H54 (cell line): Measurements from ENCODE around the gene LSM8.
"Not testable (repeated sequence)": the region's sequence is repeated elsewhere in the genome, so short reads cannot be mapped to it uniquely, and the experiment has no call there.

Experiments
- DNase-seq: peaks from one replicate; pipeline ENCODE4 v3.0.0; 2011; ENCODE audit warnings: low spot score, mixed read lengths; ENCODE audit not compliant: insufficient read length
- FAIRE-seq: peaks from 3 replicates; lab custom pipeline; 2011; peaks lifted over from hg19 to GRCh38; lab: Jason Lieb, UNC
- POLR2A ChIP-seq: IDR thresholded peaks from 2 replicates; pipeline ENCODE4 v1.6.1; 2011; ENCODE audit warnings: low read depth, mild to moderate bottlenecking, low read length

The LSM8 gene

DNA sequence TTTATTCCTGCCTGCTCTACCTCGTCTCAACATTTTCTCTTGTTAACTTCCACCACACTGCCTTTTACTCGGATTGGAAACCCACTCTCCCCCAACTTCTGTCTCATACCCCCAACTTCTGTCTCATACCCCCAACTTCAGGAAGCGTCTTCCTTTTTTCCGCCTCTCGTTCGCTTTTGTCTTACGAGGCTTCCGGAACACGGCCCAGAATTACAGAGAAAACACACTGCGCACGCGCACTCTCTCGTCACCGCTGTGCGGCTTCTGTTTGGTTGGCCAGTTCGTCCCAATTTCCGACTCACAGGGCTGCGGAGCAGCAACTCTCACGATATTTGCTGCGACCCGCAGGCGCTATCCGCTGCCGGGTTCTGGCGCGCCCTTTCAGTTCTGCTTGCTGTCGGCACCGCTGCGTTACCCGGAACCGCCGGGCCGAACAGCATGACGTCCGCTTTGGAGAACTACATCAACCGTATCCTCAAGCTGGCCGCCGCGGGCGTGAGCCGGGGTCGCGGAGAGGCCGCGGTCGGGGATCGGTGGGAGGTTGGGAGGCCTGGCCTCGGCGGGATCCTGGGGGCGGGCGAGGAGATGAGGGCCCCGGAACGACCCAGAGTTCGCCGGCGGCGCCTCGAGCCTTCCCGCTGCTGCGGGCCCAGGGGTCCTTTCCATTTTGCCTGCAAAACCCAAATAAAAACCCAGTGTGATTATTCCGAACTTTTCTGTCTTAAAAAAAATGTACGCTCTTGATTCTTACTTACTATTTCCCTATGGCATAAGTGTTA lies at the start of gene LSM8:
LSM8 (plus strand) TSS at position 379 of the 779 bp plus-strand sequence; CDS start at position 439, 60 bp downstream.
- peak; percentile 98 for FAIRE-seq
- peak; percentile 75 for DNase-seq
- TF ChIP-seq POLR2A: peak; percentile 87

DNA sequence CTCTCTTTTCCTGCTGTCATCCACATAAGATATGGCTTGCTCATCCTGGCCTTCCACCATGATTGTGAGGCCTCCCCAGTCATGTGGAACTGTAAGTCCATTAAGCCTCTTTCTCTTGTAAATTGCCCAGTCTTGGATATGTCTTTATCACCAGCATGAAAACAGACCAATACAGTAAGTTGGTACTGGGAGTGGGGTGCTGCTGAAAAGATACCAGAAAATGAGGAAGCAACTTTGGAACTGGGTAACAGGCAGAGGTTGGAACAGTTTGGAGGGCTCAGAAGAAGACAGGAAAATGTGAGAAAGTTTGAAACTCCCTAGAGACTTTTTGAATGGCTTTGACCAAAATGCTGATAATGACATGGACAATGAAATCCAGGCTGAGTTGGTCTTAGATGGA lies 49.5 kb upstream of the LSM8 start:
- DNase-seq, FAIRE-seq: not testable (repeated sequence)

DNA sequence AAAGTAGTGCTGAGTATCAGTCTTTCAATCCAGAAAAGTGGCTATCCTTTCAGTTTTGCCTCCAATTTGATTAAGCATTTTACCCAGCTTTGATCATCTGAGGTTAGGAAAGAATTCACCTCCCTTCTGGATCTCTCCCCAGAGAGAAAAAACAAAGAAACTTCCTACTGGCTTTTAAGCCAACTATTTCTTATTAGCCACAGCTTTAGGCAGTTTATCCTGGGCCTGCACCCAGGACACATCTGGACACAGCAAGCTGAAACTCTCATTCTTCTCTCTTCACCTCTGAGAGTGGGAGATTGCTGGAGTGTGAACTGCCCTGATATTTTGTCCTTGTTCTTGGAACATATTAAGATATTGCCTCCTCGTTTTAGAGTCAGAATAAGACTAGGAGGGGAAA lies 43.5 kb upstream of the LSM8 start:
- DNase-seq: no peak
- FAIRE-seq: no peak
- TF ChIP-seq POLR2A: no peak

DNA sequence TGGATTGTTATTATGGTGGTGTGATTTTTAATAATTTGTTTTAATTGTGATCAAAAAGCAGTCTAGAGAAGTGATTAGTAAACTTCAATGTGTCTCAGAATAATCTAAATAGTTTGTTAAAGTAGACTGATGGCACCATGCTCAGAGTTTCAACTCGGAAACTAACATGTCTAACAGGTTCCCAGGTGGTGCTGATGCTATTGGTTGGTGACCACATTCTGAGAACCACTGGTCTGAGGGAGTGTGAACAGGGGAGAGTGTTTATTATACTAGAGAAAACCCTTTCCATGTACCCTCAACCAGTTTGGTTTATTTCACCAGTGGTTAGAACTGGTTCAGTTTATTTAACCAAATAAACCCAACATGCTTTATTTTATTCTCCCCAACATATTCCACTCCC lies 42.0 kb upstream of the LSM8 start:
- DNase-seq (no peak), FAIRE-seq (no peak)
- no peak for TF ChIP-seq POLR2A

DNA sequence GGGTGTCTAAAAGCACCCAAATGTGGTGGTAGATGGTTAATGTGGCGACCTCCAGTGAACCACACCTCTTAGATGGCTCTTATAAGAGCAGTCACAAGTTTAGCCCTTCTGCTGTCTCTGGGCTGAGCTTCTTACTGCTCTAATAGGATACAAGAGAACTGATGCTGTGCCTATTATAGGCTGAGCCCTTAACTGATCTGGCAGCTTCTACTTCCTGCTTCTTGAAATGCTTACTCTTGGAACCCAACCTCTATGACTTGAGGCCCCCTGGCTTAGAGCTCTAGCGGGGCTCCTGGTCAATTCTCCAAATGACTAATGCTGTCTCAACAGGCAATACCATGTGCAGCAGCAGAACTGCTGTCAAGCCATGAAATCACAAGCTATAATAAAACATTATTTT lies 35.0 kb upstream of the LSM8 start:
- TF ChIP-seq POLR2A: no peak
- no peak for DNase-seq
- FAIRE-seq: no peak

DNA sequence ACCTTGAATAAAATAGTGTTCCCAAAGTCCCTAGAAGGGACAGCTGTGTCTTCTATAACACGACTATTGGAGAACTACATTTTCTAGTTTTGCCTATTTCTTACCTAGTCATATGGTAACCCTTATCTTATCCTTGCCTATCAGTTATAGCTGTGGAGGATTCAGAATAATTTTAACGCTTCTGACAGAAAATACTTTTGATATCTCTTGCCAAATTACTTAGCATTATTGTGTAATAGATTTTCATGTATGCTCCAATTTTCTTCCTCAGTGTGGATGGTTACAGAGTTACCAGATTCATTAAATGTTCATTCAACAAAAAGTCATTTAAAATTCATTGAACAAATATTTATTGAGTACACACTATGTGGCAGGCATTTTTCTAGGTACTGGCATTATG lies 34.6 kb upstream of the LSM8 start:
- TF ChIP-seq POLR2A: no peak
- DNase-seq (no peak), FAIRE-seq (no peak)

DNA sequence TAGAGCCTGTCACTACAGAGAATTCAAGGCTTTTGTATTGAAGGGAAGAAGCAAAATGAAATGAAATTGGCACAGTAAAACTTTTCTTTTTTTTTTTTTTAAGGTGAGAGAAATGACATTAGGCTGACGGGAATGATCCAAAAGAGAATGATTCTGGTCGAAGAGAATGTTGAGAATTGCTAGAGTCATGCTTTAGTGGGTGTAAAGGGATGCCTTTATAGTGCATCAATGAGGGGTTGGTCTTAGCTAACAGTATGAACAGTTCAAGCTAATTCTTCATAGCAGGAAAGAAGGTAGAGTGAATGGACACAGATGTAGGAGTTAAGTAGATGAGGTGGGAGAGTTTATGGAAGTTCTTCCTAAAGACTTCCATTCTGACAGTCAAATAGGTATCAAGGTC lies 32.3 kb upstream of the LSM8 start:
- no peak for TF ChIP-seq POLR2A
- DNase-seq (no peak), FAIRE-seq (no peak)

DNA sequence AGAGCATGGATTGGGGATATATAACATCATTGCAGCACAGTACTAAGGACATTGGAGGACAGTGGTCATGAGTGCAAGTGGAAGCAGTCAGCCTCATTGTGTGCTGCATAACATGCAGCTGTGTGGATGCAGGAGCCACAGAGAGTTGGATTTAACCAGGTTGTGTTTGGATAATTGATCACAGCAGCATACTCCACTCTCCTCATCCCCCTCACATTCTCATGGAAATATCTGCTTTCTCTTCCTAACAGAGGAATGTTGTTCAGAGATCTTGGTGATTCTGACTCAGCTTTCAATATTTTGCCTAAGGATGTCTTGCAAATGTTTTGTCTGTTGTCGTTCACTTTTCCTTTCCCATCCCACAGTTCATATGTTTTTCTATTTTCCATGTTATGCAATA lies 31.8 kb upstream of the LSM8 start:
- FAIRE-seq: no peak
- no peak for DNase-seq
- no peak for TF ChIP-seq POLR2A

DNA sequence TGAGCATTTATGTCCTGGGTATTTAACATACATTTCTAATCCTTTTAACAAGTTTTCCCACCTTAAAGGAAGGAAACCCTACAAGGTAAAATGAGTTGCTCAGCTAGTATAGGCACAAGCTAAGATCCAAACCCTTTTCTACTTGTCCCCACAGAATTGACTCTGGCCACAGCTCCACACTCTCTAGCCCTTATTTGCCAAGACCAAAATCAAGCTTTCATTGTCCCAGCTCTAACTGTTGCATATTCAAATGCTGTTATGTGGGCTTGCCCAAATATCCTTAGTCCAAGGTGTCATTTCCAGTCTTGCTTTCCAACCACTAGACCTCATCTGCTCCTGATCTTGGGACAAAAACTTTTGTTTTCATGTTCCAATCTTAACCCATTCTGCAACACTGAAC lies 31.3 kb upstream of the LSM8 start:
- FAIRE-seq (no peak), DNase-seq (no peak)
- no peak for TF ChIP-seq POLR2A

DNA sequence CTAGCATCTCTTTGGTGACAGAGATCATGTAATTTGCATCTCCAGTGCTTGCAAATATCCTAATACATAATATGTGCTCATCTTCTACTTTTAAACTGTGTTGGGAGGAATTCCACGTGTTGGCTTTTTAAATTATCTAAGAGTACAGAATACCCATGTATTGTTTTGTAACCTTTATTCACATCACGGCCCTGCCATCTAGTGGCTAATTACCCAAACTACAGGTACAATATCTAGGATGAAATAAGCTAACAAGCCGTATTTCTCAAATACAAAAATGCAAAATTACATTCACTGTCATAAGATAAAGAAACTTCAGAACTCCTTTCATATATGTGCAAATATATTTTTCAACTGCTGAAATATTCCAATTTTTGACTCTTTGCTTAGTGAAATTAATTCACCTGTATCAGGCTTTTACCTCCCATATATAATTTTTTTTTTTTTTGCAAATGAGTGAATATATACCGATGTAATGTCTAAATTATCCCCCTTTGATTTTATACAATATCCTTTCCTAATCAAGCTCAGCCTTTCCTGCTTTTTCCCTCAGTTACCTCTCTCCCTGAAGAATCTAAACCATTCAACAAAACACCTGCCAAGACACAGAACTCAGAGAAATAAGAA lies 30.3 kb upstream of the LSM8 start:
- DNase-seq (peak; percentile 6), FAIRE-seq (no peak)
- TF ChIP-seq POLR2A: no peak

DNA sequence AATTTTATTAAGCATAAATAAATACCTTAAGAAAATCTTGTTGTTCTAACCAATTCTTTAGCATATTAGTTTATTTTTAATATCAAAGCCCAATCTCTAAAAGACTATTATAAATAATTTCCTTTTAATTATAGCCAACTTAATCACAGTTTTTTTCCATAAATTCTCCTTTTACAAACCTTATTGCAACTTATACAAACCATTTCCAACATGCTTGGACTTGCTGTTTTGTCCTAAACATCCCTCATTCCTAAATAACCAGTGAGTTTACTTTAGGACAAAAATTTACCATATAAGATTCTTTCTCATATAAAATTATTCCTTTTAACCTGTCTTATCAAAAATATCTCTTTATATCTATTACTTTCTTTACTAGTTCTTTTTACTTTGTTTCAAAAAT lies 25.2 kb upstream of the LSM8 start:
- DNase-seq (no peak), FAIRE-seq (no peak)
- TF ChIP-seq POLR2A: no peak

DNA sequence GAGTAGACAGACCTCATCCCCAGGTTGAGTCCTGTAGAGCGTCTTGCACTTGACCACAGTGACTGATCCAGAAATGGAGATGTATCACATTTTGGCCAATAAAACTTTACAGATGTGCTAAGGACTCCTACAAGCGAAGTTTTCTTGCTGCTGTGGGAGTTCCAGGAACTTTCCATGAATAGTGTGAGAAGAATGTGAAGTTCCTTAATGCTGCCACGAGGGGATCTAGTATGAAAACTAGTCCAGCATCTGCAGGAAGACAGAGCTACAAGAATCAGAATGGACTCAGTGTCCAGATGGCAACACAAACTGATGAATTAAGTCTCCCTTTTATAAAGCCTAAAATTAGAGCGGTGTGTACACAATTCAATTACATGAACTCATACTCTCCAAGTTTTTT lies 14.8 kb upstream of the LSM8 start:
- DNase-seq: no peak

DNA sequence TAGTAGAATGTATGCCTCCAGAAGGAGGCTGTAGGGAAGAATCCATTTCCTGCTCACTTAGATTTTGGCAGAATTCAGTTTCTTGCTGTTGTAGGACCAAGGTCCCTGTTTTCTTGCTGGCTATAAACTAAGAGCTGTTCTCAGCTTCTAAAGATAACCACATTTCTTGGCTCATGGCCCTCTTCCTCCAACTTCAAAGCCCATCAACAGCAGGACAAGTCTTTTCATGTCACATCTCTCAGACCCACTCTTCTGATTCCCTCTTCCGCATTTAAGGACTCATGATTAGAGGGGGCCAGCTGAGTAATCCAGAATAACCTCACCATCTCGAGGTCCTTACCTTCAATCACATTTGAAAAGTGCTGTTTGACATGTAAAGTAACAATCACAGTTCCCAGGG lies 8.2 kb upstream of the LSM8 start:
- no peak for DNase-seq
- no peak for TF ChIP-seq POLR2A
- FAIRE-seq: no peak

More for the DNA sequence above, 14.8 kb upstream of the LSM8 start:
- FAIRE-seq: no peak
- no peak for TF ChIP-seq POLR2A

DNA sequence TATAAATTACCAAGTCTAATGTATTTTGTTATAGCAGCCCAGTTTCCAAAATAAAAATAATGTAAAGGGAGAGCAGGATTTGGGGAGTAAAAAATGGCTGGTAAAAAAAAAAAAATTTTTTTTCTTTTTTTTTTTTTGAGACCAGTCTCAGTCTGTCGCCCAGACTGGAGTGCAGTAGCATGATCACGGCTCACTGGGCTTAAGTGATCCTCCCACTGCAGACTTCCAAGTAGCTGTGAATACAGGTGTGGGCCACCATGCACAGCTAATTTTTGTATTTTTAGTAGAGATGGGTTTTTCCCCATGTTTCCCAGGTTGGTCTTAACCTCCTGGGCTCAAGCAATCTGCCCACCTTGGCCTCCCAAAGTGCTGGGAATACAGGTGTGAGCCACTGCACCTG lies 4.8 kb upstream of the LSM8 start:
- DNase-seq (no peak), FAIRE-seq (no peak)
- TF ChIP-seq POLR2A: no peak

DNA sequence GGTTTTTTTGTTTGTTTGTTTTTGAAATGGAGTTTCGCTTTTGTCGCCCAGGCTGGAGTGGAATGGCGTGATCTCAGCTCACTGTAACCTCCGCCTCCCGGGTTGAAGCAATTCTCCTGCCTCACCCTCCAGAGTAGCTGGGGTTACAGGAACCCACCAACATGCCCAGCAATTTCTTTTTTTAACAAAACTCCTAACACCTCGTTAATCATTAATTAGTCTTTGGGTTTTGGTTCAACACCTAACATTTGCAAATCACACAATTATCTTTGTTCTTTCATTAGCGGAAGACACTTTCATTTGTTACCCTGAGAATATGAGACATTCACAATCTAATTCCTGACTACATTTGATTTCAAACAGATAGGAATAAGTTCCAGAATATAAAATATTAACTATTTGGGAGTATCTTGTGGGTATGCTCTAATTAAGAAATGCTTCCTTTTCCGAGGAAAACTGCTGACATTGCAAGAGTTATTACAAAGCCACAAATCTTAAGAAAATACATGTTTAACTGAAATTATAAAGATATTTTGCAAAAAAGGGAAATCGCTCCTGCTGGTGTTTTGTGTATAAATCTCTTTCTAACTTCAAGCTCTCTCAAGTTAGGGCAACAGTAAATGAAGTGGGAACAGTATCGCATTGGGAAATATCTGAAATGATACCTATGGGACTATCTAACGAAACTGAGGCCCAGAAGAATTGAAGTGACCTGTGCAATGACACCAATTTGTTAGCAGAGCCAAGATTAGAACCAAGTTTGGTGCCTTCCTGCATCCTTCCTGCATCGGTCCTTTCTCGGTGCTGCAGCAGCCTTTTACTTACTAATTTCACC lies 1.2 kb upstream of the LSM8 start:
- no peak for TF ChIP-seq POLR2A
- DNase-seq (no peak), FAIRE-seq (no peak)
